GM19468 (cell line): ENCODE measurements around the gene APLN.

Experiments used
- ATAC-seq: cut with Tn5 transposase; IDR thresholded peaks from one replicate; pipeline ENCODE4 v1.9.1; 2021; ENCODE audit warnings: mild to moderate bottlenecking, moderate library complexity, moderate number of reproducible peaks; ENCODE audit not compliant: unreplicated experiment; ENCODE audit errors: extremely low read depth

APLN gene, protein sequence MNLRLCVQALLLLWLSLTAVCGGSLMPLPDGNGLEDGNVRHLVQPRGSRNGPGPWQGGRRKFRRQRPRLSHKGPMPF

DNA sequence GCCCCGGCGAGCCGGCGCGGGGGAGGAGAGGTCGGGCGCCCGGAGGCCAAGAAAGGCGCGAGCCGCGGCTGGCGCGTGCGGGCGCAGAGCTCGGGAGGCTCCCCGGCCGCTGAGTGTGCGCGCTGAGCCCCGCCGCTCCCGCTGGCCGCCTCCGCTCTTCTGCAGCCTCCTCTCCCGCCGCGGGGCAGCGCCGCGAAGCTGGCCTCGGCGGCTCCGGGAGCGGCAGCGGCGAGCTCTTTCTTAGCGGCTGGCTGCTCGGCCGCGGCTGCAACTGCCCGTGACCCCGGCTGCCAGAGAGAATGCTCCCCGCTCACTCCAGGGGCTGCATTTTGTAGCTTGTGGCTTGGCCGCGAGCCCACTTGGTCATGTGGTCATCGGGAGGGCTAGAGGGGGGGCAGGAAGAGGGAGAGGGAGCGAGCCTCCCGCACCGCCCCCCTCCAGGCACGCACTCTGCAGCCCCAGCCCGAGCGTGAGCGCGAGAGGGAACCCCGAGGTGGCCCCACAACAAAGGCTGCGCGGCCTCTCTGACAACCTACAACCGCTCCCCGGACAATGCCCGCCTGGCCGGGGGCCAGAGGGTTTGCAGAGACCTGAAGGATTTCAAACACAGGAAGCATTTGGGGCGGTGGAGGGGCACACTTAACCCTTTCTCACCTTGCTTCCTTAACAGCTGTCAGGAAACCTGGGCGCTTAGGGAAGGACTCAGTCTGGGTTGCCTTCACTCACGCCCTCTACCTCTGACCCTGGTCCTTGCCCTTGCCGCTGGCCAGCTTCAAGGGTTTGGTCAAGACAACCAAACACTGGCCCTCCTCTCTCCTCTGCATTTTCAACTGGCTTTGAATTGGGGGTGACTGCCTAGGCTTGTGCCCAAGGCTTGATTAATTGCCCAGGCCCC, at the start of gene APLN:
TSS of gene APLN (minus strand) at position 305 of the 895 bp plus-strand sequence. CDS start 326 bp downstream, outside the sequence.
- peak; percentile 8 for ATAC-seq

DNA sequence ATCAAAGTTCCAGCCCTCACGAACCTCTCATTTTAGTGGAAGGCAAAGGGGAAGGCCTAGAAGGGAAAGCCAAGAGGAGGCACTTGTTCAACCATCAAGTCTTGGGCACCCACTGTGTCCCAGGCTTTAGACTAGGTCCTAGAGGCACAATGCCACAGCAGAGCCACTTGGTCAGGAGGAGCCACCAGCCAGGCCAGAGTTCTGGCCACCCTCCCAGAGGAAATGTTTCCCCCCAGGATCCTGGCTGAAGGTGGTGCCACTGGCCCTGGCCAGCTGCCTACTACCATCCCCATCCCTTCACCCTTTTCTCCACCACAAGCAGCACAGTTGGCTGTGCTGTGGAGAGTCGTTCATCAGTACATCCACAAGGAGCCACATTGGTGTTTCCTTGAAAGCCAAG, 49.7 kb upstream of the APLN start:
- ATAC-seq, result no peak

DNA sequence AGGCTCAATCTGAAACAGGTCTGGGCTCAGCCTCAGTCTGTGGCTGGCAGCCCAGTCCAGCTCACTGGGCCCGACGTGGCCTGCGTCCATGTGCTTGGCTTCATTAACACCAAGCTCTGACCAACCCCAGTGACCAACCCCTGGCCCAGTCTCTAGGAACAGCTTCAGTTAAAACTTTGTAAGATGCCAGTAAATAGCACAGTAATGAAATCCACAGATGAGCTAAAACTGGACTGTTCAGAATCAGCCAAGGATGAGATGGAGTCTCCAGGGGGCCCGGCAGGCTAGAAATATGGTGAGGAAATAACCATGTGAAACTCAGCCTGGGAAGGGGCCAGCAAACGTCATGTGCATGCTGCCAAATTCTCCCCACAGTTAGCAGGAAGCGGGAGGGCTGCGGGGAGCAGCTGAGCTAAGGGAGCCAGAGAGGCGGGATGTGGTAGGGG, 46.9 kb upstream of the APLN start:
- no peak for ATAC-seq

DNA sequence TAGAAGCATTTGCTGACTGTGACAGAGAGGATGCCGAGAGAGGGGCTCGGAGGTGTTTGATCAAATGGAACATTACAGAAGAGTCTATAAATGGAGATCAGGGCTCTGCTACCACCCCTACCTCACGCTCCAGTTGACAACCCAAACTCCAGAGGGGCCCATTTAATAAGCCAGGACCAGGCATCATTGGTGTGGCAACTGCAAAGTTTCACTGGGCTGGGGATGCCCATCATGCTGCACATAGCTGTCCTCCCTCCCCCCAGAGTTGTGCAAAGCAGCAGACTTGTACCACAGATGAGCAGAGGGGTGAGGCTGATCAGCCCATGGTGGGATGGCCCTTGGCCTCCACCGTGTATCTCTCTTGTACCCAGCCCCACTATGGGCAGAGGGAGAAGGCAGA, 45.8 kb upstream of the APLN start:
- no peak for ATAC-seq

DNA sequence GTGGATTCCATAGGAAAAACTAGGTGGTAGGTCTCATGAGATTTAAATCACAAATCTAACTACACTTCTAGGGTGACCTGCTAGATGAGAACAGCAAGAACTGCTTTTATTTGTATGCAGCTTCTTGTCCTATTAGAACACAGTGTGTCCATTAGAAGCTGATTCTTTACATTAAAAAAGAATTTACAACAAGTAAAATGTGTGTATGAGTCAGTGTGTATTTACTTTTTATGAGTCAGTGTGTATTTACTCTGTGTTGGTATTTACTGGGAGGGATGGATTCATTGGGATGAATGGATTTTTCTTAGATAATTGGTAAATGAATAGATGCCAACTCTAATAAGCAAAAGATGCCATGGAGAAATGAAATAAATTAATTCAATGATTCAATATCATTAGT, 43.4 kb upstream of the APLN start:
- no peak for ATAC-seq

DNA sequence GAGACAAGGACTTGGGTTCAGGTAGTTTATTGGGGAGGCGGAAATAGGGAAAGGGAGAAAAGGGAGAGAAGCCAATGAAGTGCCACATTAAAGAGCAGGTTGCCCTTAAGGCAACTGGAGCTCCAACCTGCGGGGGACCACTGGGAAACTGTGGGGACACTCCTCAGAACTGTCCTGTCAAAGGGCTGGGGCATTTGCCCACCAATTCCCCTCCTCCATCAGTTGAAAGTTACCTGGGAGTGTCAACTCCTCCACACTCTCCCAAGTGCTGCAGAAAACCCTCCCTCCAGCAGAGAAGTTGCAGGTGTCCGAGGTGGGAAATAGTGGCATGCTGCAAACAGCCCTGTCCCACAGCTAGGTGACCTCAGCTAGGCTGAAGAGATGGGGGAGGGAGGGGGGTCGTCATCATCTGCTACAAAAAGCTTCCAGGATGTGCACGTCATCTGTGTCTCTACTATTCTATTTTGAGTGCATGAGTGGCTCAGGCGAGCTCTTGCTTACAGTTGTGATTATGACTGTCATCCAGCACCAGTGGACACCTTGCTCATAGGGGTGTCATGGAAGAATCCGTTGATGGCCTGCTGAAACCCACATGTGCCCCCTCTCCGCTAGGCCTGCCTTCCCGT, 42.6 kb upstream of the APLN start:
- no peak for ATAC-seq

DNA sequence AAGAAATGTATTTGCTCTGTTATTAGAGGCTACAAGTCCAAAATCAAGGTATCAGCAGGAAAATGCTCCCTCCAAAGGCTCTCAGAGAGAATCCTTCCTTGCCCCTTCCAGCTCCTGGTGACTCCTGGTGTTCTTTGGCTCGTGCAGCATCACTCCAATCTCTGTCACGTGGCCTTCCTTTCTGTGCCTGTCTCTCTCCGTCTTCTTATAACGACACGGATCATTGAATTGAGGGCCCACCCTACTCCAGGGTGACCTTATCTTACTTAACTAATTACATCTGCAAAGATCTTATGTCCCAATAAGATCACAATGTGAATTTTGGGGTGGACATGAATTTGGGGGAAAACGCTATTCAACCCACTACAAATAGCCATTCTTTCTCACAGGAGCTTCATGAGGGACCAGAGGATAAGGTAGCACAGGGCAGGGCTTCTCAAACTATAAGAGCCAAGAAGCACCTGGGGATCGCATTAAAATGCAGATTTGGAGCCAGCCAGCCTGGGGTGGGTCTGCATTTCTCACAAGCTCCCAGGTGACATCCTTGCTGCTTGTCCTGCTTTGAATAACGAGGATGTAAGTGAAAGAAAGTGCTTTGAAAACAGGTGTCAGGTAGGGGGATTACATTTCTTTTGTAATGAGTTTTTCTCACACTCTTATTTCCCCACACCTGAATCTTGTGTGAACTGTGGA, 41.9 kb upstream of the APLN start:
- ATAC-seq, result no peak

DNA sequence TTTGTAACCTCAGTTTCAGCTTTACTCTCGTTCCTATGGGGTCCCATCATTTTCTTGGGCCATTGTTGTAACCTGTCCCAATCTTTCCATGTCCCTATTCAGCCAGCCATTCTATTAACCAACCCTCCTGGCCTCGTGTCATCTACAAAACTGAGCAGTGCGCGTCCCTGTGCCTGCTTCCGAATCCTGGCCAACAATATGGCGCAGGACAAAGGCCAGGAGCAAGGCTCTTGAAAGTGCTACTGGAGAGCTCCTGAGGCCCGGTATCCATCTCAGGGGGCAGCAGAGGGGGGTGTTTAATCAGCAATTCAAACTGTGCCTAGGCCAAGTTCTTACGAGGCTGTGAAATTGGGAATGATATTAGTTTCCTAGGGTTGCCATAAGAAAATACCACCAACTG, 41.2 kb upstream of the APLN start:
- ATAC-seq, result no peak

DNA sequence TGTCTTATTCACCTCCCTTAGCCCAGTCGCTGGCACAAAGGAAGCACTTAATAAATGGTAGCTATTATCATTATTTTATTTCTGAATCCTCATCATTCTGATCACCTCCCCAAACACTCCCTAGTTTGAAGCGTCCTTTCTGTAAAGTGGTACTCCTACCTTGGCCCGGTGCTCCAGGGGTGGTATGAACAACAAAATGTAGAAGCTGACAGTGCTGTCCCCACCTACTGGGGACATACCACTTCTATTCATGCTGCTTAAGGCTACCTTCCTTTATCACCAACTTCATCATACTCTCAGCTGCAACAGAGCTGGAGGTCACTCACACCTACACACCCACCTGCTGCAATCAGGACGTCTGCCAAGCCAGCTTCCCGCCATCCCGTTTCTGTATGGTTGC, 40.8 kb upstream of the APLN start:
- no peak for ATAC-seq

DNA sequence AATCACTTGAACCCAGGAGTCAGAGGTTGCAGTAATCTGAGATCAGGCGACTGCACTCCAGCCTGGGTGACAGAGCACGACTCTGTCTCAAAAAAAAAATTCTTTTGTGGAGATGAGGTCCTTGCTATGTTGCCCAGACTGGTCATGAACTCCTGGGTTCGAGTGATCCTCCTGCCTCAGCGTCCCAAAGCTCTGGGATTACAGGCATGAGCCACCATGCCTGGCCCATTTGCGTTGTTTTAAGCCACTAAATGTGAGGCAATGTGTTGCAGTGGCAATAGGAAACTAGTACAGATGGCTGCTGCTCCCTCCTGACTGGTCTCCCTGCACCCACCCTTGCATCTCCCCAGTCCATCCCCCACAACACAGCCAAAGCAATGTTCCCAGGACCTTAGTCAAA, 40.0 kb upstream of the APLN start:
- ATAC-seq, result no peak

DNA sequence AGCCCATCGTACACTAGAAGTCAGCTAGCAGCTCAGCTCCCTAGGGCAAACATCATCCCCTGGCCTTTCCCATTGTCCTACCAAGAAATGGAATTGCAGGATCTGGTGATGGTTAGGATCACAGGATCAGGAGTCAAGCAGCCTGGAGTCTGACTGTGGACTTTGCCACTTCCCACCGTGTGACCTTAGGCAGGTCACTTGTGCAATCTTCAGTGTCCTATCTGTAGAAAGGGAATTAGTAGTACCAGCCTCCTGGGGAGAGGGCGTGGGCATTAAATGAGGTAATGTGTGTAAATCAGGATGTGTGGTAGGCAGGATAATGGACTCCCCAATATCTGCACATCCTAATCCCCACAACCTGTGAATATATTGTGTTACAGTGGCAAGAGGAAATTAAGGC, 38.6 kb upstream of the APLN start:
- ATAC-seq, result no peak

DNA sequence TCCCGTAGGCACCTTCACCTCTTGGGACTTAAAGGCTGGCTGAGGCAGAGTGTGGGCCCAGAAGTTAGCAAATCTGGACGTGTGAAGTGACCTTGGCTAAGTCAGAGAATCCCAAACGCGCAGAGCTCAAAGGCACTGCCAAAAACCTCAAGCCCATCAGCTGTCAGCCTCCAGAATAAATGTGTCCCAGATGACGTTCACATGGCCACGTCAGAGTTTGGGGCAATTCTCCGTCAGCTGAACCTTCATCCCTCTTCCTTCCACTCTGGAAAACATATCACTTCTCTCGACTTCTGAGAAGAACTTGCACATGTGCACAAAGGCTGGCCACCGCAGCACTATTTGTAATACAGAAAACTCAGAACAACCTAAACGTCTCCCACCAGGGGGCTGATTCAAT, 35.7 kb upstream of the APLN start:
- no peak for ATAC-seq

DNA sequence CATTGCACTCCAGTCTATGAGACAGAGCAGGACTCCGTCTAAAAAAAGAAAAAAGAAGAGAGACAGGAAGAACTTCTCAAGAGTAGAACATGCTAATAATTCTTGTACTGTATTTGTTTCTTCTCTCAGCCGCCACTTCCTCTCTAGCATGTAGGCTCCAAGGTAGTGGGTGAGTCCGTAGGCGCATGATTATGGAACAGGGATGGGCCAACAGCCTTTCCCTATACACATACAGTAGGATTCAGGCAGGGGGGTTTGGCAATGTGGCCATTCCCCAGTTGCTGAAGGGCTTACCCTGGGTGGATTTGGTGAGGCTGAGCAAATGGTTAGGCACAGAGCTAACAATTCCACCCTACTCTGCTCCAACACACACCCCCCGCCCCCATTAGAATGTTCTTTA, 35.0 kb upstream of the APLN start:
- ATAC-seq, result no peak

DNA sequence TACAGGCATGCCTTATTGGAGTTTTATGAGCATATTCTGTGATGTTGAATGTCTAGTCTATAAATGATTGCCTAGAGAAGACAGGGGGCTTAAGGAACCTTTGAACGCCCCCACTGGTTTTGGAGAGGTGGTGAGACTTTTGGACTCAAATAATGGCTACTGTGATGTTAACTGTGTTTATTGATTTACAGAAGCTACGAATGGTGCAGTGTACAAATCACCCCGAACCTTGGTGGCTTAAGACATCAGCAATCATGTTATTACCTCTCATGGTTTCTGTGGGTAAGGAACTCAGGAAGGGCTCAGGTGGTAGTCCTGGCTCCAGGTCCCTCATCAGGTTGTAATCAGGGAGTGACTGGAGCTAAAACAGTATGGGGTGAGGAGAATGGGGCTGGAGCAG, 33.3 kb upstream of the APLN start:
- no peak for ATAC-seq

DNA sequence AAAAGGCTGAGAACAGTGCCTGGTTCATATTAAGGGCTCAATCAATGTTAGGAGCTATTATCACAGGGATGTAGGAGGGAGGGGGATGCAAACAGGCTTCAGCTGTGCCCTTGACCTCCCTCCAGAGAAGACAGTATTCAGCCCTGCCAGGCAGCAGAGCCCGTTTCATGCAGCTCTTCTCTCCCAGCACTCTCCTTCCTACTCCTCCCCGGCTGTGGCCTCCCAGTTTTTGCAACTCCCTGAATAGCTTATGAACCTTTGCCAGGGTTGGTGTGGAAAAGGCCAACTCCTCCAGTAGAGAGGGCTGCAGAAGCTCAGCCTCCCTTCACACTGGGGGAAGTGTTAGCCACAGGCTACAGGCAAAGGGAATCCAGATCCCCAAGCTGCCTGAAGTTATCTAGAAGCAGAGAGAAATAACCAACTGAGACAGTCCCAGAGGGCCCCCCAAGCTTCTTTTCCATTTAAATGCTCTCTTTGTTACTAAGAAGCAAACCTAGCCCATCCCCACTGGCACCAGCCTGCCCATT, 31.7 kb upstream of the APLN start:
- no peak for ATAC-seq

DNA sequence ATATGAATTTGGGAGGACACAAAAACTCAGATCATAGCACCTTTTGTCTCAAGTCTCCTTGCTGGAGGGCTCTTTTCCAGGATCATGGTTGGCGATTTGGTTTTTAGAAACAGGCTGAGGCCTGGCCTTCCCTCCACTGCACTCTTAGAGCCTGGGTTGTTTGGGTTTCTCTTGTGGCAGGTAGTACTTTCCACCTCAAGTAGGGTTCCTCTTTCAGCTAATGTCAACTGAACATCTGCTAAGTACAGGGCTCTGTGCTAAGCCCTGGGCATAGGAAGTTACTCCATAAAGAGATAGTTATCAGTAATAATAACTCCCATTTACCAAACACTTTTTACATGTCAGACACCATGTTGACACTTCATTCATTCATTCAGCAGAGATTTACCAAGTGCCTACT, 28.2 kb upstream of the APLN start:
- no peak for ATAC-seq

DNA sequence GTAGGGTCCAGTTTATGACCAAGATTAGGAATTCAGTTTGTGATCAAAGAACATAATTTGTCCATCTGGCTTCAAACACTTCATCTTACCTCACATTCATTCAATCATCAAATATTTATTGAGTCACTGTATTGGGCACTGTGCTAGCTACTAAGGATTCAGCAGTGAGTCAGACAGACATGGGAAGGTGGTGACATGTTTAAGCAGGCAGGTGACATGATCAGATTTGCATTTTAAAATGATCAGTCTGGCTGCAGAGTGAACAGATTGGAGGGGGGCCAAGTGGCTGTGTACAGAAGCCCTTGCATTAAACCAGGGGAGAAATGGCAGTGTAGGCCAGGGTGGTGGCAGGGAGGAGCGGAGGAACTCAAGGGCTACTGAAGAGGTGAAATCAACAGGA, 25.1 kb upstream of the APLN start:
- no peak for ATAC-seq

DNA sequence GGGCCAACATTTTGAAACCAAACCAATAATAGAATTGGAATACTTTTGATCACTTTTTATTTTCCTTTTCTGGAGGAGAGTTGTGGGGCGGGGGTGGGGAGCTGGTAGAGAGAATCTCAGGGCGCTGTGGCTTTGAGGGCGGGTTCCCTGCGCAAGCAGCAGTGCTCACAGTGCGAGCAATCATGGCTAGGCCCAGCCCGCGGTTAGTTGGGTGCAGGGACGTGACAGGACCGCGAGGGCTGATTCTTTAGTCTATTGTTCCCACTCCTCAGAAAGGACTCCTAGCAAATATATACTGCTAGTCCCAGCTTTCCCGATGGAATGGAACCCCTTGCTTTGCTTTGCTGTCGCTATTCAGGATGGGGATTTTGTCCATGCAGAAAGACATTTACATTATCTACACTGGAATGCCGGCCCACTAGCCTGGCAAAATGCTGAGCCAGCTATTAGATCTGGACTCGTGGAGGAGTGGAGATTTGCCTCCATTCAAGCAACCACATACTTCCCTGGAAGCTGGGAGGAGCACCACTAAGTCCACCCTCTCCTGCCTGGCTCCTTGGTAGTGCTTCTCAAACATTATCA, 23.9 kb upstream of the APLN start:
- no peak for ATAC-seq

DNA sequence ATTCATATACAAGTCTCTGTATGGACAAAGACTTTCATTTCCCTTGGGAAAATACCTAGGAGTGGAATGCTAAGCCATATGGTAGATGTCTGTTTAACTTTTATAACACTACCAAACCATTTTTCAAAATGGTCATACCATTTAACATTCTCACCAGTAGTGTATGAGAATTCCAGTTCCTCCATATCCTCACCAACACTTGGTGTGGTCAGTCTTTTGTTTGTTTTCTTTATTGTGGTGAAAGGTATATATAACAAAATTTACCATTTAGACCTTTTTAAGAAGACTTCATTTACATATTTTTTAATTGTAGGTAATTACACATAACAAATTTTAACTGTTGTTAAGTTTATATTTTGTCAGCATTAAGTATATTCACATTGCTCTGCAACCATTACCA, 12.7 kb upstream of the APLN start:
- no peak for ATAC-seq

DNA sequence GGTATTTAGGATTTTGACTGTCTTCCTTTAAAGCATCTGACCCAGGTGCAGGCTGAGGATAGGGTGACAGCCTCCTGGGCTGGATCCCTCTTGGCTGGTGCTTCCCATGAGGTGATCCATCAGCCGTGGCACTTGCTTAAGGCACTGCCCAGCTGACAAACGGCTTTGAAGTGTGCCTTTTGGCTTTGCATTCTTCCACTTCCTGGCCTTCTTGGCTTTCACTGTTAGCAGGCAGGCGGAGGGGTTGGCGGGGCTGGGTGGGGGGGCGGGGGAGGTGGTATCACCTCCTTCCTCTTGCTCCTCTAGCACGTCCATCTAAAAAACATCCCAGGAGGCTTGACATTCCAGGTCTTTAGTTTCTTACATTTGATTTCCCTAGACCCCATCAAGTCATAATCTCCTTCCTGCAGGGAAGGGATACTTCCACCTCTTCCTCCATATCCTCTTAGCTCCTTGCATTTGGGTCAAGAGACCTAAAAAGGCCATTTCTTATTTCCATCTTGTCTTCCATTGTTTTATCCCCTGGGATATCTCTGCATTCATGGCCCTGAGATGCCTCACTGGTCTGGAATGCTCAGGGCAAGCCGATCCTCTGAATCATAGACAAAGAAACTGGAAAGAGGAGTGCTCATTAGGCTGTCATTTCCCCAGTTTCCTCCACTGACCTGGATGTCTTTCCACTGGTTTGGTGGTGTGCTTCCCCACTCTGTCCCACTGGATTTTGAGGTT, 11.3 kb upstream of the APLN start:
- ATAC-seq, result no peak
